ENCODE measurements around the gene MCM10.
"Not testable (repeated sequence)": the region's sequence is repeated elsewhere in the genome, so short reads cannot be mapped to it uniquely, and the experiment has no call there.

Gene MCM10

GRCh38 chr10:13139150-13139549, 22.2 kb upstream of the MCM10 start:
- H3K9me3 ChIP-seq: no peaks in the 10 kb centered on the region
- no peaks in the 10 kb centered on the region for H4K20me1 ChIP-seq
- no peak overlapping the region for H3K4me2 ChIP-seq
- no peaks in the 10 kb centered on the region for H3K27me3 ChIP-seq
- no peaks in the 10 kb centered on the region for H3K4me1 ChIP-seq
- no peak for TF ChIP-seq Cebpa-rat (IDR thresholded peaks at IDR 0.05)
- H3K27ac ChIP-seq: no peak overlapping the region
- H3K36me3 ChIP-seq: peaks cover 31% of the 10 kb centered on the region
- no peak overlapping the region for H3K9ac ChIP-seq
- no peak overlapping the region for H3K4me3 ChIP-seq

GRCh38 chr10:13139676-13140075, 21.7 kb upstream of the MCM10 start:
- Histone ChIP-seq H3K27ac (no peak overlapping the region), H3K4me1 (no peaks in the 10 kb centered on the region), H3K9me3 (no peaks in the 10 kb centered on the region), H3K9ac (no peak overlapping the region), H3K4me2 (no peak overlapping the region), H3K27me3 (no peaks in the 10 kb centered on the region), H4K20me1 (no peaks in the 10 kb centered on the region), H3K36me3 (peaks cover 26% of the 10 kb centered on the region), H3K4me3 (no peak overlapping the region)
- TF ChIP-seq Cebpa-rat (IDR thresholded peaks at IDR 0.05): no peak

GRCh38 chr10:13140627-13141190, 20.6 kb upstream of the MCM10 start:
- H3K9ac ChIP-seq: no peak overlapping the region
- H3K36me3 ChIP-seq: peaks cover 15% of the 10 kb centered on the region
- no peaks in the 10 kb centered on the region for H3K27me3 ChIP-seq
- no peaks in the 10 kb centered on the region for H3K4me1 ChIP-seq
- no peak overlapping the region for H3K4me3 ChIP-seq
- no peak overlapping the region for H3K27ac ChIP-seq
- H3K9me3 ChIP-seq: no peaks in the 10 kb centered on the region
- no peak for TF ChIP-seq Cebpa-rat (IDR thresholded peaks at IDR 0.05)
- H4K20me1 ChIP-seq: no peaks in the 10 kb centered on the region
- H3K4me2 ChIP-seq: no peak overlapping the region

- H3K4me2 ChIP-seq: no peak overlapping the region
- H3K9ac ChIP-seq: no peak overlapping the region
- H3K27me3 ChIP-seq: no peaks in the 10 kb centered on the region
- TF ChIP-seq Cebpa-rat (IDR thresholded peaks at IDR 0.05): no peak
- H3K27ac ChIP-seq: no peak overlapping the region
- H4K20me1 ChIP-seq: no peaks in the 10 kb centered on the region
- no peak overlapping the region for H3K4me3 ChIP-seq
- no peaks in the 10 kb centered on the region for H3K4me1 ChIP-seq
- H3K9me3 ChIP-seq: no peaks in the 10 kb centered on the region; the same call in 1 of the 2 replicates
- H3K36me3 ChIP-seq: no peaks in the 10 kb centered on the region
These were observed 17.6 kb upstream of the MCM10 start for GRCh38 chr10:13143766-13144165.

GRCh38 chr10:13144814-13145213, 16.5 kb upstream of the MCM10 start:
- TF ChIP-seq Cebpa-rat (IDR thresholded peaks at IDR 0.05): no peak
- Histone ChIP-seq H4K20me1 (no peaks in the 10 kb centered on the region), H3K4me3 (no peak overlapping the region), H3K4me1 (no peaks in the 10 kb centered on the region), H3K27me3 (no peaks in the 10 kb centered on the region), H3K9ac (no peak overlapping the region), H3K36me3 (no peaks in the 10 kb centered on the region), H3K27ac (no peak overlapping the region), H3K9me3 (no peaks in the 10 kb centered on the region; the same call in 1 of the 2 replicates), H3K4me2 (no peak overlapping the region)

- Histone ChIP-seq H3K27me3 (no peaks in the 10 kb centered on the region), H3K36me3 (no peaks in the 10 kb centered on the region), H3K27ac (no peak overlapping the region), H3K4me3 (no peak overlapping the region), H3K9me3 (no peaks in the 10 kb centered on the region; the same call in 1 of the 2 replicates), H3K4me1 (no peaks in the 10 kb centered on the region), H4K20me1 (no peaks in the 10 kb centered on the region), H3K4me2 (no peak overlapping the region), H3K9ac (no peak overlapping the region)
- no peak for TF ChIP-seq Cebpa-rat (IDR thresholded peaks at IDR 0.05)
These were observed 15.0 kb upstream of the MCM10 start for GRCh38 chr10:13146379-13146778.

GRCh38 chr10:13147161-13147560, 14.2 kb upstream of the MCM10 start:
- no peak overlapping the region for H3K4me2 ChIP-seq
- no peaks in the 10 kb centered on the region for H3K36me3 ChIP-seq
- no peaks in the 10 kb centered on the region for H3K4me1 ChIP-seq
- H3K27ac ChIP-seq: no peak overlapping the region
- no peak overlapping the region for H3K9ac ChIP-seq
- H3K9me3 ChIP-seq: no peaks in the 10 kb centered on the region; the same call in 1 of the 2 replicates
- H4K20me1 ChIP-seq: no peaks in the 10 kb centered on the region
- H3K27me3 ChIP-seq: no peaks in the 10 kb centered on the region
- no peak overlapping the region for H3K4me3 ChIP-seq
- no peak for TF ChIP-seq Cebpa-rat (IDR thresholded peaks at IDR 0.05)

GRCh38 chr10:13152296-13152695, 9.1 kb upstream of the MCM10 start:
- H3K4me1 ChIP-seq: no peaks in the 10 kb centered on the region
- no peak overlapping the region for H3K9ac ChIP-seq
- no peak overlapping the region for H3K27ac ChIP-seq
- no peaks in the 10 kb centered on the region for H3K27me3 ChIP-seq
- H3K4me2 ChIP-seq: no peak overlapping the region
- TF ChIP-seq Cebpa-rat (IDR thresholded peaks at IDR 0.05): no peak
- H3K36me3 ChIP-seq: no peaks in the 10 kb centered on the region
- no peaks in the 10 kb centered on the region for H3K9me3 ChIP-seq
- H3K4me3 ChIP-seq: no peak overlapping the region
- H4K20me1 ChIP-seq: no peaks in the 10 kb centered on the region

GRCh38 chr10:13155860-13156259, 5.5 kb upstream of the MCM10 start:
- not testable (repeated sequence) for H3K27me3 ChIP-seq, H3K9me3 ChIP-seq, H3K4me1 ChIP-seq, H3K4me2 ChIP-seq, H3K27ac ChIP-seq, H3K4me3 ChIP-seq, H4K20me1 ChIP-seq, H3K36me3 ChIP-seq, H3K9ac ChIP-seq

GRCh38 chr10:13158401-13158800, 3.0 kb upstream of the MCM10 start:
- no peaks in the 10 kb centered on the region for H3K9me3 ChIP-seq
- no peak overlapping the region for H3K9ac ChIP-seq
- H3K4me2 ChIP-seq: no peak overlapping the region
- H3K27ac ChIP-seq: no peak overlapping the region
- H4K20me1 ChIP-seq: no peaks in the 10 kb centered on the region; the same call in 1 of the 2 replicates
- H3K36me3 ChIP-seq: no peaks in the 10 kb centered on the region
- peaks cover 22% of the 10 kb centered on the region for H3K4me1 ChIP-seq
- H3K27me3 ChIP-seq: no peaks in the 10 kb centered on the region
- TF ChIP-seq Cebpa-rat (IDR thresholded peaks at IDR 0.05): no peak
- no peak overlapping the region for H3K4me3 ChIP-seq

GRCh38 chr10:13161857-13162271, 506 bp downstream of the MCM10 start:
- TF ChIP-seq Cebpa-rat (IDR thresholded peaks at IDR 0.05): no peak
- H3K36me3 ChIP-seq: peaks cover 30% of the 10 kb centered on the region
- H3K4me2 ChIP-seq: peak overlapping the region; percentile 86
- peaks cover 22% of the 10 kb centered on the region for H3K4me1 ChIP-seq
- H3K9ac ChIP-seq: peak overlapping the region; percentile 84
- H4K20me1 ChIP-seq: peaks cover 2% of the 10 kb centered on the region; the same call in 1 of the 2 replicates
- no peaks in the 10 kb centered on the region for H3K27me3 ChIP-seq
- peak overlapping the region; percentile 85 for H3K4me3 ChIP-seq
- H3K9me3 ChIP-seq: no peaks in the 10 kb centered on the region
- peak overlapping the region; percentile 82 for H3K27ac ChIP-seq
